ENCODE data around the gene ADTRP. TPM values are rescaled to one million over a fixed set of nuclear protein-coding genes. Genes with fewer than 3 reads are reported as not detected.

ADTRP gene
- total RNA-seq, 4 donors from 2014 or later = 119 to 199 (median 181) TPM

DNA sequence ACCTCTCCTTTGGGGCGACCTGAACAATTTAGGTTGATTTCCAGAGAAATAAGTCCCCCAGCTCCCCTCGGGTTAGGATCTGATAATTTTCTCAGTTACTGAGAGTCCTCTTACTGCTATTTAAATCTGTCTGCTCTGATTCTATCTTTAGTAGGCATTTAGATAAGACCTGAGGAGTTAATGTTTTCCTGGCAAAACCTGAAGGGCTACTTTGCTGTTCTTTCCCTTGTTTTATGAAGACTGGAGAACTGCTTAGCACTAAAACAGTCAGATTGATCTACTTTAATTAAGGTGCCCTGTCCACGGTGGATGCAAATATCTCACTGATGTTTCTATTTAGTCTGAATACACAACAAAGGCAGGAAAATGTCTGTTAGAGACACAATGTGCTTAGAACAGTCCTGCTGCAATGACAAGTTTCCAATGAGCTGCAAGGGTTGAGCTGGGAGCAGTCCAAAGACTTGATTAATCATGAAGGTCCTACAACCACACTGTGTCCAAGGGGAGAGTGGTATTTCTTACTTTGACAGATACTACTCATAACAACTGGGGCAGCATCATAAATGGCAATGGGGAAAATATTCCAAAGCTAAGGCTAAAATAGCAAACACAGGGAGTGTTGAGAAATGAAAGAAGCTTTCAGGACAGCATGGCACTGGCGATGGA lies 15.7 kb downstream of the ADTRP start:
- no peak for DNase-seq
- in situ Hi-C loops (cut with MboI; ENCODE audit: low pct_ligation_motif_present in 1 of 4, low pct_unique_long_range_greater_than_20kb in 1 of 4, low sequenced_read_pairs in 3 of 4) (no loop called here), intact Hi-C loops (cut with DNase I; ENCODE audit: low total_unique reads) (no loop called here)
- Histone ChIP-seq H3K9me3 (no peaks in the 10 kb centered on the region), H3K27ac (peak overlapping the region; percentile 68 to 78 (median 74)), H3K27me3 (no peaks in the 10 kb centered on the region), H3K4me3 (no peak overlapping the region), H3K4me1 (peaks cover 16 to 53% (median 34%) of the 10 kb centered on the region in 4 donors), H3K36me3 (no peaks in the 10 kb centered on the region)
- TF ChIP-seq POLR2AphosphoS5 (IDR thresholded peaks at IDR 0.05) = no peak
- no peak for TF ChIP-seq EP300 (IDR thresholded peaks at IDR 0.05; ENCODE audit: low read depth)
- TF ChIP-seq, protein P1, sequence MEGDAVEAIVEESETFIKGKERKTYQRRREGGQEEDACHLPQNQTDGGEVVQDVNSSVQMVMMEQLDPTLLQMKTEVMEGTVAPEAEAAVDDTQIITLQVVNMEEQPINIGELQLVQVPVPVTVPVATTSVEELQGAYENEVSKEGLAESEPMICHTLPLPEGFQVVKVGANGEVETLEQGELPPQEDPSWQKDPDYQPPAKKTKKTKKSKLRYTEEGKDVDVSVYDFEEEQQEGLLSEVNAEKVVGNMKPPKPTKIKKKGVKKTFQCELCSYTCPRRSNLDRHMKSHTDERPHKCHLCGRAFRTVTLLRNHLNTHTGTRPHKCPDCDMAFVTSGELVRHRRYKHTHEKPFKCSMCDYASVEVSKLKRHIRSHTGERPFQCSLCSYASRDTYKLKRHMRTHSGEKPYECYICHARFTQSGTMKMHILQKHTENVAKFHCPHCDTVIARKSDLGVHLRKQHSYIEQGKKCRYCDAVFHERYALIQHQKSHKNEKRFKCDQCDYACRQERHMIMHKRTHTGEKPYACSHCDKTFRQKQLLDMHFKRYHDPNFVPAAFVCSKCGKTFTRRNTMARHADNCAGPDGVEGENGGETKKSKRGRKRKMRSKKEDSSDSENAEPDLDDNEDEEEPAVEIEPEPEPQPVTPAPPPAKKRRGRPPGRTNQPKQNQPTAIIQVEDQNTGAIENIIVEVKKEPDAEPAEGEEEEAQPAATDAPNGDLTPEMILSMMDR (IDR thresholded peaks at IDR 0.05) = no peak
- TF ChIP-seq POLR2A (IDR thresholded peaks at IDR 0.05) = no peak
- 49 to 62% methylated on average over 2 to 4 of the region's 4 CpGs for WGBS, 2 donors (ENCODE audit: low coverage in 1 of 2)

DNA sequence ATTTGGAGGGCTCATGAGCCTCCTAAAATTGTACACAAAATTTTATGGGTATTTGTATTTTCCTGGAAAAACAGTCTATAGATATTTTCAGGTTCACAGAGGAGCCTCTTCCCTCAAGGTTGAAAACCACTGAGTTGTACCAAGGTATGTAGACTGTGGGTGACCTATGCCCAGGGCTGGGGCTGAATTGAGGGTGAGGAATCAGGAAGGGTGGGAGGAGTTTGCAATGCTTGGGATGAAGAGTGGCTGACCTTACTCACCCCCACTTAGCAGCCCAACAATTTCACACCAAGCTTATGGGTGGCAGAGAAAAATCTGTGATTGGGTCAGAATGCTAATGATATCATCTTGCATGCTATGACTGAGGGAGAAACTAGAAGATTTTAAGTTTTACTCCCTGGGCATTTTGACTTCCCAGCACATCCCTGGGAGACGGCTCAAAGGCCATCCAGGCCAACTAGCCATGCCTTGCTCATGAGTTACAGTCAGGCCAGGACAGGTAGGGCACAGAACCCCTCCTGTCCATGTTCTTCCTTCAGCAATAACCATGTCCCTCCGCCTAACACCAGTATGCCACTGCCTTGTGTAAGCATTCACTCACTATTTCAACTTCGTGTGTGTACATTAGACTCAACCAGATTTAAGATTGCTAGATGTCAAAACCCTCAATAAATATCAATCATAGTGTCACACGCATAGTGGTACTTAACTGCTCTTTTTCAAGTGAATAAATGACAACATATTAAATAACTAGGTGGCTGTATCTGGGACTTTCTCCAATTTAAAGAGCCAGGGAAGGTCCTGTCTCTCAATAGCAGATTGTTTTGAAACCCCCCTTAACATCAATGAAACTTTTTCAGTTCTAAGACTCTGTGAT lies 16.6 kb downstream of the ADTRP start:
- Histone ChIP-seq H3K4me1 (peaks cover 16 to 51% (median 32%) of the 10 kb centered on the region in 4 donors), H3K36me3 (no peaks in the 10 kb centered on the region), H3K4me3 (no peak overlapping the region), H3K27ac (peak overlapping the region; percentile 68 to 78 (median 74)), H3K9me3 (no peaks in the 10 kb centered on the region), H3K27me3 (no peaks in the 10 kb centered on the region)
- in situ Hi-C loops (cut with MboI; ENCODE audit: low pct_ligation_motif_present in 1 of 4, low pct_unique_long_range_greater_than_20kb in 1 of 4, low sequenced_read_pairs in 3 of 4) = no loop called here
- intact Hi-C loops (cut with DNase I; ENCODE audit: low total_unique reads) = no loop called here
- TF ChIP-seq POLR2A (IDR thresholded peaks at IDR 0.05) = no peak
- TF ChIP-seq, protein P1 (IDR thresholded peaks at IDR 0.05) = no peak
- TF ChIP-seq EP300 (IDR thresholded peaks at IDR 0.05; ENCODE audit: low read depth) = no peak
- TF ChIP-seq POLR2AphosphoS5 (IDR thresholded peaks at IDR 0.05) = peak in 2 of 3 donors; percentile 11 to 50
- DNase-seq = peak; percentile 77
- 60 to 65% methylated on average over 3 to 4 of the region's 4 CpGs for WGBS, 2 donors (ENCODE audit: low coverage in 1 of 2)

DNA sequence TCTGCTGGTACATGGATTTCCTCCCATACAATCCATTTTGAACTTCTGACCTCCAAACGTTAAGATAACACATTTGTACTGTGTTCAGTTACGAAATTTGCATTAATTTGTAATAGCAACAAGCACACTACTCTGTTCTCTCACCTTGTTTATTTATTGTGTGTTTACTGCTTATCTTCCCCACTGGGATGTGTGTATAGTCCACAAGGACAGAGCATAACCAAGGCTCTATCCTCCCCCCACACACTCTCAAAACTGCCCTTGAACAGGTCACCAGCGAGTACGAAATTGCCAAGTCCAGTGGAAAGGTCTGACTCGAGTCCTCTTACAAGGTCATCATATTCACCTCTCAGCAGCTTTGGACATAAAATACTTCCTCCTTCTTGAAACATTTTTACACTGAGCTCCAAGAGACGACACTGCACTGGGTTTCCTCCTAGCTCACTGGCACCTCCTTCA lies 18.6 kb downstream of the ADTRP start:
- intact Hi-C loops (cut with DNase I; ENCODE audit: low total_unique reads) = no loop called here
- WGBS, 2 donors (ENCODE audit: low coverage in 1 of 2) = 43 to 69% methylated on average over 4 to 6 of the region's 6 CpGs
- in situ Hi-C loops (cut with MboI; ENCODE audit: low pct_ligation_motif_present in 1 of 4, low pct_unique_long_range_greater_than_20kb in 1 of 4, low sequenced_read_pairs in 3 of 4) = no loop called here
- peak in 1 of 3 donors; percentile 22 for TF ChIP-seq POLR2AphosphoS5 (IDR thresholded peaks at IDR 0.05)
- TF ChIP-seq, protein P1 (IDR thresholded peaks at IDR 0.05) = no peak
- Histone ChIP-seq H3K27ac (no peak overlapping the region), H3K4me1 (peaks cover 16 to 42% (median 29%) of the 10 kb centered on the region in 4 donors), H3K36me3 (no peaks in the 10 kb centered on the region), H3K27me3 (no peaks in the 10 kb centered on the region), H3K9me3 (no peaks in the 10 kb centered on the region), H3K4me3 (no peak overlapping the region)
- no peak for DNase-seq

DNA sequence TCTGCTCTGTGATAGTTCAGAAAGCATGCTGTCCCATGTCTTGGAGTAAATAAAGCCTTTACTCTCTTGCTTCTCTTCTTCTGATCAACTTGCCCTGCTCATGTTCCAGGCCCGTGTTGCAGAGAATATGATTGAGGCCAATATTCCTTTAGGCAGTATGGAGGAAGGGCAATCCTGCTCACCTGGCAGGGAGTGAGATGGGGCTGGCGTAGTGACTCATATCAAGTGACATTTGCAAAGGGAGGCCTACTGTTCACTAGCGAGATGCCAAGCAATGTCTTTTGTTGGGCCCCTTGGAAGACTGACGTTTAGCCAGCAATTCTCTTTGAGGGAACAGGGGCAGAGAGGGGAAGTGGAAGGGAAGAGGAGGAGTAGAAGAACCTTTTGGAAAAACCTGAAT lies 19.7 kb downstream of the ADTRP start:
- DNase-seq = no peak
- TF ChIP-seq, protein P1 (IDR thresholded peaks at IDR 0.05) = no peak
- TF ChIP-seq EP300 (IDR thresholded peaks at IDR 0.05; ENCODE audit: low read depth) (no peak), POLR2AphosphoS5 (IDR thresholded peaks at IDR 0.05) (no peak), POLR2A (IDR thresholded peaks at IDR 0.05) (no peak)
- Histone ChIP-seq H3K27ac (no peak overlapping the region), H3K9me3 (no peaks in the 10 kb centered on the region), H3K4me1 (peaks cover 14 to 41% (median 24%) of the 10 kb centered on the region in 4 donors), H3K27me3 (no peaks in the 10 kb centered on the region), H3K36me3 (no peaks in the 10 kb centered on the region), H3K4me3 (no peak overlapping the region)
- in situ Hi-C loops (cut with MboI; ENCODE audit: low pct_ligation_motif_present in 1 of 4, low pct_unique_long_range_greater_than_20kb in 1 of 4, low sequenced_read_pairs in 3 of 4) = no loop called here
- intact Hi-C loops (cut with DNase I; ENCODE audit: low total_unique reads) = no loop called here
- 84% methylated on average over 4 of the region's 4 CpGs; no CpG with 5 or more reads in 1 of the 2 donors for WGBS, 2 donors (ENCODE audit: low coverage in 1 of 2)
